ENCODE results near the gene KSR1.
"Not testable (repeated sequence)": the region's sequence is repeated elsewhere in the genome, so short reads cannot be mapped to it uniquely, and the experiment has no call there.

The KSR1 gene

DNA sequence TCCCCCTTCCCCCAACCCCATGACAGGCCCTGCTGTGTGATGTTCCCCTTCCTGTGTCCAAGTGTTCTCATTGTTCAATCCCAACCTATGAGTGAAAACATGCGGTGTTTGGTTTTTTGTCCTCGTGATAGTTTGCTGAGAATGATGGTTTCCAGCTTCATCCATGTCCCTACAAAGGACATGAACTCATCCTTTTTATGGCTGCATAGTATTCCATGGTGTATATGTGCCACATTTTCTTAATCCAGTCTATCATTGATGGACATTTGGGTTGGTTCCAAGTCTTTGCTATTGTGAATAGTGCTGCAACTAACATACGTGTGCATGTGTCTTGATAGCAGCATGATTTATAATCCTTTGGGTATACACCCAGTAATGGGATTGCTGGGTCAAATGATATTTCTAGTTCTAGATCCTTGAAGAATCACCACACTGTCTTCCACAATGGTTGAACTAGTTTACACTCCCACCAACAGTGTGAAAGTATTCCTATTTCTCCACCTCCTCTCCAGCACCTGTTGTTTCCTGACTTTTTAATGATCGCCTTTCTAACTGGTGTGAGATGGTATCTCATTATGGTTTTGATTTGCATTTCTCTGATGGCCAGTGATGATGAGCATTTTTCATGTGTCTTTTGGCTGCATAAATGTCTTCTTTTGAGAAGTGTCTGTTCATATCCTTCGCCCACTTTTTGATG lies 28.9 kb upstream of the KSR1 start:
- DNase-seq: not testable (repeated sequence)

DNA sequence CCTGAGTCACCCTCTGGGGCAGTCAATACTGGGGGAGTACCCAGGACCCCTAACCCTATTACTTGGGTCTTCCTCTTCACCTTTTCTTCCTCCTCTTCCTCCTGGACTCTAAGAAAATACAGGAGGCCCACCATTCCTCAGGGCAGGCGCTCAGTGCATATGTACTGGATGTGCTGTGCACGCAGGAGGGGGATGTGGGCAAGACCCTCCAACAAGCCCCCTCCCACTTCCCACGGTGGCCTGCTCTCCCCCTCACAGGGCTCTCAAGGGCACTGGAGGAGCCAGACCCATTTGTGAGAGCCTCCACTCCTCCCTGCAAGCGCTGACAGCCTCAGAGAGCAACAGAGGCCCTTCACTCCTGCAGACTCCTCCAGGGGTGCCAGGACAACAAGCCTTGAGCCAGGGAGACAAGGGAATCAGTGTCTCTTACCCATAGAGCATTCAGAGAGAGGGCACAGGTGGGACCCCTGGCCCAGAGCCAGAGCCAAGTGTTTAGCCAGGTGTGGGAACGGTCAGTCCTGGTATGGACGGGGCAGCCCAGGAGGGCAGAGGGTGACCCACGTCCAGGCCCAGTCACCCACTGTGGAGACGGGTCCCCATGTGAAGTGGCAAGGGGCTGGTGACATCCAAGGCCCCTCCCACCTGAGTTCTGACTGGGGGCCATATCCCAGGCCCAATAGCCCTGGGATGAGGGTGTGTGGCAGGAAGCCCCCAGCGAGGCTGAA lies 27.3 kb upstream of the KSR1 start:
- DNase-seq: no peak

DNA sequence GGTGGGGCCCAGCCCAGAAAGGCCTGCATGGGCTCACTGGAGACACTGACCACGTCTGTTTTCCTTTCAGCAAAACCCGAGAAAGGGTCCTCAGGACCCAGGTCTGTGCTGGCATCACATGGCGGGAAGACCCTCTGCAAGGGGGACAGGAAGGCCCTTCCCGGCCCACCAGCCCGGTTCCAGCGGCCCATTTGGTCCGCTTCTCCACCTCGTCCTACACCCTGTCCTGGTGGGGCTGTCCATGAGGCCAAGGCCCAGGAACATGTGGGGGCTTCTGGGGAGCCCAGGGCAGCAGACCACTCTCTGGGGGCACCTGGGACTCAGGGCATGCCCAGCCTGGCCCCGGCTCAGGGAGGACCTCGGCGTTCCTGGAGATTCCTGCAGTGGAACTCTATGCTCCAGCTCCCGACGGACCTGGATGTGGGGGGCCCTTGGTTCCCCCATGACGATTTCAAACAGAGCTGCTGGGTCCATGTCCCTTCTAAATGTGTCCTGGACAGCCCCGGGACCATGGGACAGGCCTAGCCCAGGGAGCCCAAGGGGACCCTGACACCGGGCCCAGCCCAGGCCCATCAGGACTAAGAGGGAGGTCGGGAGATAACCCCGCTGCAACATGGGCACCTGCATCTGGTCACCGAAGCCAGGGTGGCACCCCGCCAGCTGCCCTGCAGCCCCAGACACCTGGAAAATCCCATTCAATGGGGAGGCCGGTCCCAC lies 26.4 kb upstream of the KSR1 start:
- DNase-seq: no peak

DNA sequence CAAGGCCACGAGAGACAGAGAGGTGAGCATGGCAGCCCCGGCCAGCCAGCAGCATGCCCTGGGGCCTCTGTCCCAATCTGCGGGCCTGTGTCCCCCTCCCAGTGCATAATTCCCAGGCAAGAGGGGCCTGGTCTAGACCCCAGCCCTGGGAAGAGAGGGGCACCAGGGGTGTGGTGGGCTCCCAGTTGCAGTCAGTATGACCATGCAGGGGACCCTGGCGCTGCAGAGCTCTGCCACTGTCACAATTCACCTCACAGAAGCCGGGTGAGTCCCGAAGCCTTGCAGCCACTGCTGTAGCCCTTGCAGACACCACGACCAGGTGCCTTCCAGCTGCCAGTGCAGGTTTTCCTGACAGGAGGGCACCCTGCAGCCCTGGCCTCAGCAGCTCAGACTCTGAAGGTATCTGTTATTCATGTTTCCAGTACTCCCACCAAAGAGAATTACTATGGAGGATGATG lies 25.8 kb upstream of the KSR1 start:
- no peak for DNase-seq

DNA sequence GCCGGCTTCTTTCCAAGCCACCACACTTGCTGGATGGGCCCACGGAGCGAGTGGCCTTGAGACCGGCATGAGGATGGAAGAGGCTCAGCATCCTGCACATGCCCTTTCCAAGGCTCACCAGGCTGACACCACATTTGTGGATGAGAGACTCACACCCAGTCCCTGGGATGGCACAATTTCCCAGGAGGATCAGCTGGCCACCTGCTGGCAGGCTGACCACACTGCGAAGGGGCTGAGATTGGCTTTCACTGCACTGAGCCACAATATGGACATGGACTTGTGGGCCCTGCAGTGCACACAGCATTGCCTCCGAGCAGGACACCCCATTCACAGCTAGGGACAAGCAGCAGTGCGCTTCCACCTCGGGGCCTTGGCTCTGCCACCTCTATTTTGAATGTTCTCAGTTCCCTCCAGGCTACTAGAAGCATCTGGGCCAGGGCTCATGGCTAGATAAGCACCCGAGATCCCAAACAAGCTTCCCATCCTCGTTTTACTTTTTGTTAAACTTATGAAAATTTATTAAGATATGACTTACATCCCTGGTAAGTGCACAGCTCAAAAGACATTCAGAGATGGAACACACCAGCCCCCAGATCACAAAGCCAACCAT lies 25.3 kb upstream of the KSR1 start:
- no peak for DNase-seq

- DNase-seq: no peak
Observed at GRCh38 chr17:27433521-27433920, 22.7 kb upstream of the KSR1 start.

DNA sequence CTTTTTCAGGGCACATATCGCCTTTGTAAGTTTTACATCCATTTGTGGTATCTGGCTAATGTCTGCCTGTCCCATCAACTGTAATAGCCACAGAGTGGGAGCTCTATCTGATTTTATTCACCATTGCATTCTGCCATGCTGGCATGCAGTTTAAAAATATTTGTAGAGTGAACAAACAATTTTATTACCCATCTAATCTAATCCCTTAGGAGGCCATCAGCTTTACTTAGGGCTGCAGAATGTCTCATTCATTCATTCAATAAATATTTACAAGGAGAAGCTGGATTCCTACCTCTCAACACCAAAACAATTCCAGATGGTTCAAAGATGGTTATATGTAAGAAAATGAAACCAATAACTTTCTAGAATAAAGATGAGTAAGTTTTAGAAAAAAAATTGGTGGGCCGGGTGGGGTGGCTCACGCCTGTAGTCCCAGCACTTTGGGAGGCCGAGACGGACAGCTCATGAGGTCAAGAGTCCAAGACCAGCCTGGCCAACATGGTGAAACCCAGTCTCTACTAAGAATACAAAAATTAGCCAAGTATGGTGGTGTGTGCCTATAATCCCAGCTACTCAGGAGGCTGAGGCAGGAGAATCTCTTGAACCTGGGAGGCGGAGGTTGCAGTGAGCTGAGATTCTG lies 20.7 kb upstream of the KSR1 start:
- not testable (repeated sequence) for DNase-seq

DNA sequence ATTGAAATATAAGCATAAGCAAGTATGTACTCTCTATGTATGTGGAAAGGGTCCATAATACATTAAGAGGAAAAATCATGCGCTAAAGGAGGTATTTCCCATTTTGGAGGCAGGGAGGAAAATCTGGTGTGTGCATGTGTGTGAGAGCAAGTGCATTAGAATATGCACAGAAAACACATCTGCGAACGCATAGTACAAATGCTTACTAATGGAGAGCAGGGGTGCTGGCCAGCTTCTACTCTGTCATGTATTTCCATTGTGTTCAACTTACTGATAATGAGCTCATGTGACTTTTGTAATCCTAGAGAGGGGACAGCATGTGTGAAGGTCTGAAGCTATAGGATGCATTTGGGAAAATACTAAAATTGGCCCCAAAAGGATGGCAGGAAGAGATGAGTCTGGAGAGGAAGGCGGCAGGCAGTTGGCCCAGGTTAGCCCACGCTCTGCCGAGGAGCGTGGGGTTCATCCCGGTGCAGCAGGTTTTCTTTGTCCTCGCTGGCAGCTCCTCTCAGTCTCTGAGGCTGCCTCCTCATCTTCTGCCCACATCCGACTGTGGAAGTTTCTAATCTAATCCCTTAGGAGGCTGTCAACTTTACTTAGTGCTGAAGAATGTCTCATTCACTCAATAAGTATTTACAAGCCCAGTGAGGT lies 17.8 kb upstream of the KSR1 start:
- DNase-seq: no peak

GRCh38 chr17:27439342-27439741 lies 16.9 kb upstream of the KSR1 start:
- no peak for DNase-seq

DNA sequence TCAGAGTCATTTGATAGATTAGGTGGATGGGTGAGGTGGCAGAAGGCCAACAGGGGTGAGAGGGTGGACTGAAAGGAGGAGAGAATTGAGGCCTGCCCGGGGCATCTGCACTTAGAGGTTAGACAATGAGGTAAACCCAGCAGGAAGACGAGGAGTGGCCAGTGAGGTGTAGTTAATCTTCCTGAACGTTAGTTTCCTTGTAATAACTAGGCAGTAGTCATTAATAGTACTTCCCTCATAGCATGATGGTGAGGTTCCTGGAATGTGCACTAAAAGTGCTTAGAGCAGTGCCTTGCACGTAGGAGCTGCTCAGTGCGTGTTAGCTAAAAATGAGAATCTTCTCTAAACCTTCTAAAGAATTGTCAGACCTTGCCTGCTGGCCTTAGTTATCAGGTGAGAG lies 13.5 kb upstream of the KSR1 start:
- no peak for DNase-seq

DNA sequence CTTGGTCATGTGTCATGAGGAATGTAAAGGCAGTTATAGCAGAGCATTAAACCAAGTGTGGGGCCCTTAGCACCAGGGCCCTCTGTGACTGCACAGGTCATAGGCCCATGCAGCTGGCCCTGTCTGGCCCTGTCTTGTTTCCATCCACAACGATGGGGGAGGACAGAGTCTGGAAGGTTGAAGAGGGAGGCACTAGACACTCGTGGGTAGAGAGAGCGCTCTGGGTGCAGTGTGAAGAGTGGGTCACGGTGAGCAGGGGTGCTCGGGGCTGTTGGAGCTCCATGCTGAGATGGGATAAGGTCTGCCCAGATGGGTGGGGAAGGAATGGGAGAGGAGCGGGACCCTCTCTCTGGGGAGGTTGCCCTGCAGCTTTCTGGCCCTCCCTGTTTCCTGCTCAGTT lies 12.8 kb upstream of the KSR1 start:
- no peak for DNase-seq

DNA sequence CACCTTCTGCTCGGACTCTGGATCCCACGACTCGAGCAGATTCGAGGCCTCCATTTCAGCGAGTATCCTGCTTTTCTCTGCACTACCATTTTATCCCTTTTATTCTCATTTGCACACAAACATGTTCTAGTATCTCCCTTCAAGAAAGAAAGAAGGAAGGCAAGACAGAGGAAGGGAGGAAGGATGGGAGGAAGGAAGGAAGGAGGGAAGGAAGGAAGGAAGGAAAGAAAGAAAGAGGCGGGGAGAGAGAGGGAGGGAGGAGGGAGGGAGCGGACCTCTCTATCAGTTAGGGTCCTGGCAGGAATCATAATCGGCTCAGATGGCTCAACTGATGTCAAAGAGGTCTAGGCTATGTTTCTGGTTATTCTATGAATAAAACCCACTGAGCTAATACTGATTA lies 10.3 kb upstream of the KSR1 start:
- DNase-seq: no peak

GRCh38 chr17:27446569-27447301 lies 9.5 kb upstream of the KSR1 start:
- no peak for DNase-seq

GRCh38 chr17:27448534-27448933 lies 7.7 kb upstream of the KSR1 start:
- DNase-seq: not testable (repeated sequence)

DNA sequence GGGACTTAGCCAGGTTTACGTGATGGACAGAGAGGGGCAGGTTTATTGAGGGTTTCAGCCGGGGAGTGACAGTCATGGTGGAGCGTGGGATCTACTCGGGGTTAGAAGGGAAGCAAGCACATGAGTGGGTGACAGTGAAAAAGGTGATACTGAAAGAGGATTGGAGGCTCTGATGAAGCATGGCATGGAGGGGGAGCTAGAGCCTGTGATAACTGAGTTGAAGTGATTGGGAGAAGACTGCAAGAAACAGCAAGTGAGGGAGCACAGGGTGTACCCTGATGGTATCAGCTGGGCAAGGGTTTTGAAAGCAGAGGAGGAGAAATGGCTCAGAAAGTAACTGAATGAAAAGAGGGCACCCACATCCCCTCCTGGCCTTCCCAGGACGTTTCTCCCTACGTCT lies 6.7 kb upstream of the KSR1 start:
- no peak for DNase-seq

GRCh38 chr17:27449988-27450387 lies 6.3 kb upstream of the KSR1 start:
- DNase-seq: no peak

DNA sequence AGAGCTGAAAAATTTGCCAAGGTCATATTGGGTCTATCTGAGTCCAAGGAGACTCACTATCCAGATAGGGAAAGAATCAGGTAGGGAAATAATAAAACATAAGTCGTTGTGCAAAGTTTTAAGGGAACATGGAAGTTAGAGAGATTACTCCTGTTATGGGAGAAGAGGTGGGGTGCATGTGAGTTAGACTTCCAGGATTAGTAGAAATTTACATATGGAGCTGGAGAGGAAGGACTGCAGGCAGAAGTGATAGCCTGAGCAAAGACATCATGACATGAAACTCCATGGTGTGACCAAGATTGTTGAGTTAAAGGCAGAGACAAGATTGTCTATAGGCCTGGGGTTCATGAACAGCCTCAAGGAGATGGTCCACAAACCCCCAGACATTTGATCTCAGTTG lies 5.8 kb upstream of the KSR1 start:
- no peak for DNase-seq

- no peak for DNase-seq
Observed at GRCh38 chr17:27451906-27452305, 4.3 kb upstream of the KSR1 start.

DNA sequence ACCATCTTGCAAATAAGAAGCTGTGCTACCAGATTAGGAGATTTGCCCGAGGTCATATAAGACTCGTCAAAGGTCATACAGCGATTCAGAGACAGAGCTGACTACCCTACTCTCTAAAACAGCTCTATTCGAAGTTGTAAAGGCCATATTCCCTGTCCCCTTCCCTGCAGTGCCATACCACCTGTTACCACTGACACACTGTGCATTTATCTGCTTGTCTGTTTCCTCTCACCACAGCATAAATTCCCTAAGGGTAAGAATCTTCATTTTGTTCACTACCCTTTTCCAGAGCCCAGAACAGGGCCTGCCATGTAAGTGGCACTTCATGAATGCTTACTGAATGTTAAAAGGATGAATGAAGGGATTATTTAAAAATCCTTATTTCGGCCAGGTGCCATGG lies 3.4 kb upstream of the KSR1 start:
- no peak for DNase-seq

- DNase-seq: no peak
Observed at GRCh38 chr17:27453471-27453870, 2.8 kb upstream of the KSR1 start.

- no peak for DNase-seq
Observed at GRCh38 chr17:27454089-27454488, 2.2 kb upstream of the KSR1 start.
